Heart right ventricle (tissue), 16 donors: ENCODE results near the gene ARL10. TPM values are rescaled to one million over a fixed set of nuclear protein-coding genes. Genes with fewer than 3 reads are reported as not detected.
A peak's percentile ranks its signal among the peaks of the same experiment; 100 is the strongest.

Experiments
- ATAC-seq, 8 donors: fragments of 200-7000 bp; cut with Tn5 transposase; one replicate each; pipeline ENCODE4 v1.9.1; 2020; ENCODE audit warnings: mild to moderate bottlenecking in 8 of 8, moderate library complexity in 8 of 8, moderate number of reproducible peaks in 1 of 8
- DNase-seq, 2 donors: peaks; one replicate each; pipeline ENCODE4 v3.0.0-alpha.2; 2020
- H3K27ac ChIP-seq, 10 donors: fragments of 200-600 bp; sonication (generic) in 2 of 10; one replicate each; pipeline versions ENCODE4 v1.5.0 to v1.8.0; 2020 to 2022; ENCODE audit warnings: mild to moderate bottlenecking in 3 of 10
- H3K27me3 ChIP-seq, 7 donors: fragments of 200-600 bp; one replicate each; pipeline ENCODE4 v1.8.0; 2021 to 2022; ENCODE audit warnings: mild to moderate bottlenecking in 2 of 7
- H3K36me3 ChIP-seq, 9 donors: fragments of 200-600 bp; sonication (generic) in 1 of 9; one replicate each; pipeline versions ENCODE4 v1.5.0 to v1.8.0; 2020 to 2022; ENCODE audit warnings: mild to moderate bottlenecking in 2 of 9
- H3K4me1 ChIP-seq, 9 donors: fragments of 200-600 bp; sonication (generic) in 1 of 9; one replicate each; pipeline versions ENCODE4 v1.5.0 to v1.8.0; 2020 to 2022; ENCODE audit warnings: mild to moderate bottlenecking in 4 of 9
- H3K4me3 ChIP-seq, 10 donors: fragments of 200-600 bp; sonication (generic) in 2 of 10; one replicate each; pipeline versions ENCODE4 v1.5.0 to v1.8.0; 2020 to 2022; ENCODE audit warnings: mild to moderate bottlenecking in 7 of 10, moderate library complexity in 2 of 10
- H3K9me3 ChIP-seq, 11 donors: fragments of 200-600 bp in 10 of 11; sonication (generic) in 2 of 11; one replicate each; pipeline versions ENCODE4 v1.5.0 to v1.8.0; 2013 to 2022; ENCODE audit warnings: mild to moderate bottlenecking in 2 of 11, control low read depth in 1 of 11, moderate library complexity in 1 of 11
- CTCF ChIP-seq, 9 donors: fragments of 200-600 bp; sonication (generic) in 2 of 9; IDR thresholded peaks; one replicate each; pipeline versions ENCODE4 v1.5.0 to v1.8.0; 2021 to 2022; ENCODE audit warnings: antibody characterized with exemption in 9 of 9, mild to moderate bottlenecking in 5 of 9, moderate library complexity in 1 of 9
- WGBS, 2 donors: extraction: QIAGEN DNeasy Blood & Tissue Kit; methylation state at CpG; one replicate each; pipeline ENCODE4 v1.1.7; 2013; ENCODE audit warnings: inconsistent platforms in 1 of 2; 5-methylcytosine and 5-hydroxymethylcytosine counted together
- intact Hi-C, 10 donors: fragments of 100-400 bp; cut with DNase I; formaldehyde crosslinking; loops; one replicate each; pipeline versions ENCODE4 v1.11.1 to v1.14.2; 2022
- polyA plus RNA-seq, 2 donors: library from polyadenylated mRNA; stranded (reverse); fragments of 200-250 nt; gene quantifications; one replicate each; pipeline ENCODE4 v1.2.3, GENCODE V29; 2013
- total RNA-seq, 10 donors: library from RNA; stranded (reverse); fragmentation: NEBNext Ultra II Directional in 3 of 10; extraction: Animal tissue kit (Norgen Biotek cat#: 25700) in 3 of 10; gene quantifications; one replicate each; pipeline versions ENCODE4 v1.2.1 to v1.2.4, GENCODE V29; 2021 to 2023
- donor health status: Arrhythmogenic right ventricular cardiomyopathy.
- donor health status: ischemic (EF 13 %, LVEDD 7.1; RV severe dilation, severe dysfunction).
- donor health status: healthy with polysubstance abuse.
- donor health status: DM: no; HTN: yes; CAD: no.
- donor health status: DM: no; HTN: no; CAD: no.
- donor health status: ischemic (EF 25% LVEDD 6.9; RV normal size, moderate dysfunction).
- donor health status: ischemic (EF 25% LVEDD 5.7; RV mildly dilated, moderate dysfunction).
- donor health status: healthy.
- donor health status: DM: yes; HTN: yes; CAD: no.
- donor health status: Ischemic cardiomyopathy.
- donor health status: ischemic (EF 35%, LVEDD 5.7; RV mildly dilated, moderate dysfunction).
- donor health status: nonischemic (EF 11% LVEDD 7.7; RV severe dilation, severe dysfunction).
- donor health status: DM: yes; HTN: yes; CAD: no.
- donor health status: PGD.
- donor health status: ischemic (EF 29% LVEDD 5.4; RV normal size, mild dysfunction).
- donor health status: nonischemic (EF 23%, LVEDD 6.1; RV moderate dilation, normal function).

Gene ARL10
- total and polyA plus RNA-seq, 12 donors = 1.5 to 12.3 (median 6.7) TPM

GRCh38 chr5:176410486-176411180 is 45.3 kb downstream of the ARL10 start:
- Histone ChIP-seq H3K36me3 (peaks cover 0 to 63% (median 21%) of the 10 kb centered on the region in 9 donors), H3K27ac (peak overlapping the region in 2 of 10 donors; percentile 0 to 23), H3K27me3 (no peaks in the 10 kb centered on the region), H3K9me3 (no peaks in the 10 kb centered on the region), H3K4me1 (peaks cover 22 to 69% (median 62%) of the 10 kb centered on the region in 9 donors), H3K4me3 (no peak overlapping the region)
- no peak for ATAC-seq
- WGBS, 2 donors = 92 to 96% methylated on average over 5 of the region's 5 CpGs
- TF ChIP-seq CTCF (IDR thresholded peaks at IDR 0.05) = no peak
- intact Hi-C loops = loop anchor here in 7 of 10 donors (10.0 kb wide), 4 partner anchors 124 to 534 kb away; partner anchors contain the start of genes RNF44 (in 5 of the 7) and CDHR2 (in 1 of the 7)
- DNase-seq = no peak

- TF ChIP-seq CTCF (IDR thresholded peaks at IDR 0.05) = no peak
- no peak overlapping the region for H3K4me3 ChIP-seq
- intact Hi-C loops = loop anchor here in 7 of 10 donors (10.0 kb wide), 4 partner anchors 122 to 532 kb away; partner anchors contain the start of genes RNF44 (in 5 of the 7) and CDHR2 (in 1 of the 7)
- H3K4me1 ChIP-seq = peaks cover 28 to 69% (median 55%) of the 10 kb centered on the region in 9 donors
- WGBS, 2 donors = 73 to 77% methylated on average over 10 of the region's 10 CpGs
- peaks cover 0 to 42% (median 7%) of the 10 kb centered on the region in 9 donors for H3K36me3 ChIP-seq
- H3K27ac ChIP-seq = peak overlapping the region in 8 of 10 donors; percentile 14 to 66 (median 49)
- no peak for ATAC-seq
- no peaks in the 10 kb centered on the region for H3K9me3 ChIP-seq
- H3K27me3 ChIP-seq = no peaks in the 10 kb centered on the region
- DNase-seq = no peak
Observed at GRCh38 chr5:176412517-176413254, 47.4 kb downstream of the ARL10 start.

- 36 to 38% methylated on average over 2 of the region's 2 CpGs for WGBS, 2 donors
- no peak for TF ChIP-seq CTCF (IDR thresholded peaks at IDR 0.05)
- intact Hi-C loops = loop anchor here in 7 of 10 donors (10.0 kb wide), 4 partner anchors 122 to 532 kb away; partner anchors contain the start of genes RNF44 (in 5 of the 7) and CDHR2 (in 1 of the 7)
- no peaks in the 10 kb centered on the region for H3K27me3 ChIP-seq
- DNase-seq (peak in 1 of 2 donors; percentile 40), ATAC-seq (peak in 6 of 8 donors; percentile 6 to 56 (median 35))
- H3K27ac ChIP-seq = peak overlapping the region in 9 of 10 donors; percentile 14 to 66 (median 49)
- H3K4me3 ChIP-seq = no peak overlapping the region
- H3K36me3 ChIP-seq = peaks cover 0 to 37% (median 7%) of the 10 kb centered on the region in 9 donors
- H3K9me3 ChIP-seq = no peaks in the 10 kb centered on the region
- H3K4me1 ChIP-seq = peaks cover 28 to 63% (median 53%) of the 10 kb centered on the region in 9 donors
Observed at GRCh38 chr5:176413255-176413565, 47.9 kb downstream of the ARL10 start.

- intact Hi-C loops = loop anchor here in 7 of 10 donors (10.0 kb wide), 4 partner anchors 121 to 531 kb away; partner anchors contain the start of genes RNF44 (in 5 of the 7) and CDHR2 (in 1 of the 7)
- Histone ChIP-seq H3K27me3 (no peaks in the 10 kb centered on the region), H3K36me3 (peaks cover 0 to 31% (median 7%) of the 10 kb centered on the region in 9 donors), H3K4me1 (peaks cover 28 to 61% (median 53%) of the 10 kb centered on the region in 9 donors), H3K27ac (peak overlapping the region in 9 of 10 donors; percentile 14 to 66 (median 49)), H3K9me3 (no peaks in the 10 kb centered on the region), H3K4me3 (peak overlapping the region in 1 of 10 donors; percentile 1)
- peak in 1 of 8 donors; percentile 2 for ATAC-seq
- DNase-seq = no peak
- no peak for TF ChIP-seq CTCF (IDR thresholded peaks at IDR 0.05)
- WGBS, 2 donors = 79 to 82% methylated on average over 7 of the region's 7 CpGs
Observed at GRCh38 chr5:176413709-176414191, 48.5 kb downstream of the ARL10 start.
